CD4-positive, alpha-beta T cell treated with Interleukin-12 subunit alpha and Interleukin-12 subunit beta, for 1 hour (primary cell): Measurements from ENCODE around the gene PLXDC2.

ENCODE experiments used
- DNase-seq: peaks from one replicate; pipeline ENCODE4 v3.0.0-alpha.2; 2020

Gene PLXDC2

DNA sequence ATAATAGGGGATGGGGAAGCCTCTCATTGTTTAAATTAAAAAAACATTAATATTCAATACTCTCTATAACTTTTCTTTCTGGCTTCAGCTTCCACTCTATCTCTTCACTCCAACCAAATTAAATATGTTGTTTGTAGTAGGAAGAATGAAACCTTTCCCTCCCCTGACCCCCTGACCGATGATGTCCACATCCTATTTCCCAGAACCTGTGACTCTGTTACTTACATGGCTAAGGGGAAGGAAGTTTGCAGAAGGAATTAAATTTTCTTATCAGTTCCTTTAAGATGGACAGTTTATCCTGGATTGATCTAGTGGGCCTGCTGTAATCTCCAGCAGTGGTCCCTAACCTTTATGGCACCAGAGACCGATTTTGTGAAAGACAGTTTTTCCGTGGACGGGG, 130.0 kb downstream of the PLXDC2 start:
- DNase-seq, result no peak

DNA sequence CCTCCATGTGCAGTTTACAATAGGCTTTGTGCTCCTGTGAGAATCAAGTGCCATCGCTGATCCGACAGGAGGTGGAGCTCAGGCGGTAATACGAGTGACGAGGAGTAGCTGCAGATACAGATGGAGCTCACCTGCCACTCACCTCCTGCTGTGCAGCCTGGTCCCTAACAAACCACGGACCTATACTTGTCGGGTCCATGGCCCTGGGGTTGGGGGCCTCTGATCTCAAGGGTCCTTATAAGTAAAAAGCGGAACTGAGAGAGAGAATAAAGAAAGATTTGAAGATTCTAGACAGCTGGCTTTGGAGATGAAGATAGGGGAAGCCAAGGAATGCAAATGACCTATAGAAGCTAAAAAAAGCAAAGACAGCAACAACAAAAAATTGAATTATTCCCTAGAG, 130.6 kb downstream of the PLXDC2 start:
- DNase-seq, result no peak

DNA sequence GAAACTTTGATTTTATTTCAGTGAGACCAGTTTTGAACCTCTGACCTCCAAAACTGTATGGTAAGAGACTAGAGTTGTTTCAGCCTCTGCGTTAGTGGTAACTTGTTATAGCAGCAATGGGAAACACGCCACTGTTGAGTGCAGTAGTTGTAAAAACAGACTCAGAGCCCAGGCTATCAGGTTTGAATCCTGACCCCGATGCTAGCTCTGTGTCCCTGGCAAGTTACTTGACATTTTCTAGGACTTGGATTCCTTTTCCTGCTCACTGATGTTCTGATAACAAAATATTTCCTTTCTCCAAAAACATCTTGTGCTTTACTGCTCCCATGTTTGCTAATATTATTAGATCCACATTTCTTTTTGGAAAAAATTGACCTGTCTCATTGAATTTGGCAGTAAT, 131.0 kb downstream of the PLXDC2 start:
- no peak for DNase-seq

DNA sequence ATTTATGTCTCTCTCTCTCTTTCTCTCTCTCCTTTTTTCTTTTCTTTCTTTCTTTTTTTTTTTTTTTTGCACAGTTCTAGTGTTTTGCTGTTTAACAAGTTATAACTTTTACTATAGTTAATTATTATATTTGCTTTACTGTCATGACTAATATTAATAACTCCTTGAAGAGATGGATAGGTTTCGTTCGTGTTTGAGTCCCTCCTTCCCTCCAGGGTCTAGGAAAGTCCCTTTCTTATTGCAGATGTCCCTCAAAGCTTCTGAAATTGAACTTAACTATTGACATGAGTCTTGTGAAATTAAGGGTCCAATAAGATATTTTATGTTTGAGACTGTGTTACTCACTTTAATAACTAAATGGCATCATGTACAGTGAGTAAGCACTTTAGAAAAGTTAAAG, 131.4 kb downstream of the PLXDC2 start:
- DNase-seq, result no peak

DNA sequence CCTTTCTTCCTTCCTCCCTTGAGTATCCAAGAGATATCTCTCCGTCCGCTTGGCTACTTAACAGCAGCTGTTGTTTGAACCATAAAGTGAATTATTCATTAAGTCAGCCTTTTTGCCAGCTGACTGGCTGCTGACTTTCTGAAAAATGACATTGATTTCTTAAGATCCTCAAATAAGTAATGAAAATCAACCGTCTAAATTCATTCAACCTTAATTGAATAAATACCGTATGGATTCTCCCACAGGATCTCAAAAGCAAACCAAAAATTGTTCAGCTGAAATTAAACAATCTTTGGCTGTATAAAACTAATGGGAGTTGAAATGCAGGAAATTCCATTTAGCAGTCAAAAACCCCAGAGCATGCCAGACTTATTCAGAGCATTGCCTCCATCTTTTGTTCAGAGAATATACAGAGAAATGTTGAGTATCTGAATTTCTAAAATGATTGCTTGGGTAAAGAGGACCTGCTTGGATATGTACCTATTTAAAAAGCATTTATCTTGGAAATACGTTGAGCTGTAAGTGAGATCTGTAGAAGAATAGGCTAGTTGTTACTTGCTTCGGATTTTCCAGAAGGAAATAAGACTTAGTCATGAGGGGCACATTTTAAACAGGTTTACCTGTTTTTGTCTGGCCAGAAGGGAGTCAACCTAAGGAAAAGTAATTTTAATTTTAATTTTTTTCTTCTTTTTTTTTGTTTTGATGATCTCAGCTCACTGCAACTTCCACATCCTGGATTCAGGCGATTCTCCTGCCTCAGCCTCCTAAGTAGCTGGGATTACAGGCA, 136.2 kb downstream of the PLXDC2 start:
- no peak for DNase-seq

DNA sequence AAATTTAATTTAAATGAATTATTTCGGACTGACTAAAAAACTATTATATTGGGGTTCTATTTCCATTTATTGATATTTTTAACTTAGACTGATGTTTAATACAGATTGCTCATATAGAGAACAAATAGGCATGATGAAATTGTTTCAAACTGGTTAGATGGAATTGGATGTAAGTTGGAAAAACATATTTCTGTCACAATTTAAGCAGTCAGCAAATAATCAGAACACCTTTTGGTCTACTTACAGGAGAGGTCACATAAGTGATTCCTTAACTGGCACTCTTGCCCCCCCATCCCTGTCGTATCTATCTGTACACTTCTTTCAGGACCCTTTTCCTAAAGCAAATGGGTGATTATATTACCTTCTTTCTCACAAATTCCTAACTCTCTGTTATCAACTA, 138.4 kb downstream of the PLXDC2 start:
- no peak for DNase-seq

DNA sequence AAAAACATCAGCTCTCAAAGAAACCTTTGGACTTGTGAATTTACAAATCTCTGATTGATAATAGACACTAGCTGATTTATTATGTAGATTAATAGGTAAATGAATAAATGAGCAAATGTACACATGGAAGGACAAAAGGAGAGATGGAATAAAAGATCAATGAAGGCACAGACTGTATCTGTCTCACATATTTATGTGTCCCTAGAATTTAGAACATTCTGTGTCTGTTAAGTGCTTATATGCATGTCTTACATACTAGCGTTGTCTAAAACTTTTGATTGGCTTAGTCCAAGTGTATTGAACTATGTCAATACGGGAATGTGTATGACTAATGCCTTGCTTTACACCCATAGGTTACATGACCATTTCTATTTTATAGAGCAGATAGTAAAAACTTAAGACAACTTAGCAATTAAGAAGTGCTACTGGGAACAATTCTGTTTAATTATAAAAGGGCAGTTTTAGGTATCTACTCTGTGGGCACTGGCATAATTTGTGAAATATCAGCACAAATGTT, 140.3 kb downstream of the PLXDC2 start:
- no peak for DNase-seq

DNA sequence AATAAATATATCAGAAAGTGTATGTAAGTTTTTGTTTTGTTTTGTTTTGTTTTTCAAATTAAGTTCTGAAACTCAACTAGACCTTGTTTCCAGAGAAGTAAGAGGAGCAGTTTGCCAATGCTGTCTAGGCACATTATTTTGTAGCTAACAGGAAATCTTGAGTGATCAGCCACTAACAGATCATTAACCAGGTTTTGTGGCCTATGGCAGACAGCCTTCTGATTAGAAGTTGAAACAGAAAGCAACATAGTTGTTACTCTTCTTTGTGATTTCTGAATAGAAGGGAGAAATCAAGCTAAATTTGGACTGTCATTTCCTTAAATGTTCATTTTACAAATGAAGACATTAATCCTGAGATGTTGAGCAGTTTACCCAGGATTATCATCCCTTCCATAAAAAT, 142.6 kb downstream of the PLXDC2 start:
- no peak for DNase-seq

DNA sequence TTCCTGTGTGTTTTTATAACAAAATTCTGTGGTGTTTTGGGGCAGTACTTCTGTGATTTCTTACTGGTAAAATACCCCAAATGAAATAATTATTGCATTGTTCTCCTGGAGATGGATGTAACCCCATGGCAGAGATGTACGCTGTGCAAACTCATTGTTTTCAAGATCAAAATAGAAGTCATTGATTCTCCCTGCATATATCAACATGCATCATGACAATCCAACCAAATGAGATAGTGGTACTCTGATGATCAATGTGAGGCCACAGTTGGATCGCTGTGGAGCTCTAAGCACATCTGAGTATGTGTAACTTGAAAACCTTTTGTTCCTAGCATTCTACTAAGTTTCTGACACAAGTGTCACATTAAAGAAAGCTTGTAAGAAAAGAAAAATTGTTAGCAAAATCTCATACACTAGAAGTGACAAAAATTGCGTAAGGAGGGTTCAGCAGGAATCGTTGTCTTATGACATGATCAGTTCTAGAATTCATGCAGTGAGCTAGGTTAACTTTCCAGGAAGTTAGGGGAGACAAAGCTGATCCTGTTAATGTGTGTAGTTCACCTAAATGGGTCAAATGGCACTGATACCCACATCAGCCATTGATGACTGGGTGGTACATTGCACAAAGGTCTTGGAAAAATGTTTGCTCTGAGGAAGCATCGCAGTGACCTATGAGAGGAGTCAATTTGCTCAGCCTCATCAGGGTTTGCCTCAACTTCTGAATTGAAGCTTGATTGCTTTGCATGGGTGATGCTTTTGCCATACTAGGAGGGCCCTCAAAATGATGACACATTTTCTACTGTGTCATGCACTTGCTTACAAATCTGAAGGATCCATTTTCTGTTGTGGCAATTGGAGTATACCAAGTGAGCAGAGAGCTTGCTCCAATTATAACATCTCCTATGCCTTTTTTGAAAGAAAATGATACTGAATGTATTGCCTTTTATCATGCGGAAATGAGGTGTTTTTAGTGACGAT, 145.1 kb downstream of the PLXDC2 start:
- no peak for DNase-seq

DNA sequence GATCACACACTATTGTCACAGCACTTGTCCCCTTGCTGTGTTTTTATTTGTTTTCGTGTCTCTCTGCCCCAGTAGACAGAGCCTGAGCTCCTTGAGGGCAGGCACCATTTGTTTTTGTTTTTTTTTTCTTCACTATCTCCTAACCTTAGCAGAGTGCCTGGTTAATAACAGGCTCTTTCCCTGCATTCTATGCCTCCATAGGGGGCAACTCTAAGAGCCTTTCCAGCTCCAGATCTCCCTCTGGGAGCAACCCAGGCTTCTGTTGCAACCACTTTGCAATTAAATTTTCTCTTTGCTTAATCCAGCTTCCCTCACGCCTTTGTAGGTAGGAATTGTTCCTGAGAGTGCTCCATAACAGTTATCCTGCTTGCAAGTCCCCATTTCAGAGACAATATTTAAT, 148.4 kb downstream of the PLXDC2 start:
- no peak for DNase-seq

DNA sequence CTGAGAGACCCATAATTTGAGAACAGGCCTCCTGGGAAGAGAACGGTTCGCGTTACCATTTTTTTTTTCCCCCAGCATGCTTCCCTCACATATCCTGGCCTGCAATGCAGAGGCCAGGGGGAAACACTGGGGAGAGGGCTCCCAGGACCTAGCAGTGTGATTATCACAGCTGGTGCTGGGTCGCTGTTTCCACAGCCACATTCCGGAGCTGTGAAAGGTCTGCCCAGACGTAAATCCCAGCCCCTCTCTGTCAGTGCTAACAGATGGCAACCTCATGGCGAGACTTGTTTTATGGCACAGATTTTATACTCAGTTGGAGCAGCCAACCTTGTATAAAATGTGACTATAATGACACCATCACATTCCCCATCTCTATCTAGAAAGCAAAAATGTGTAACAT, 150.5 kb downstream of the PLXDC2 start:
- DNase-seq, result no peak

DNA sequence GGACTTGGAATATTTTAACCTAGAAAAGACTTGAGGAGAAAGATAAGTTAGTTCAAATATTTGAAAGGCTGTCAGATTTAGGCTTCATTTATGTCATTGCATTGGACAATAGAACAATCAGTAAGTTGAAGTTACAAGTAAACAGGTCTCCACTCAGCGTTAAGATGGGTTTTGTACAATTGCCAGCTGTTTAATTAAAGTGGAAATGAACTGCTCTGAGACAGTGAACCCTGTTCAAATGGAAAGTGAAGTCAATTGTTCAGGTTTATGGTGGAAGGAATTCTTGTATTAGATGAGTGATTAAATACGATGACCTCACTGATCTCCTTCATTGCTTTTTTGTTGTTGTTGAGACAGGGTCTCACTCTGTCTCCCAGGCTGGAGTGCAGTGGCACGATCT, 151.7 kb downstream of the PLXDC2 start:
- no peak for DNase-seq

DNA sequence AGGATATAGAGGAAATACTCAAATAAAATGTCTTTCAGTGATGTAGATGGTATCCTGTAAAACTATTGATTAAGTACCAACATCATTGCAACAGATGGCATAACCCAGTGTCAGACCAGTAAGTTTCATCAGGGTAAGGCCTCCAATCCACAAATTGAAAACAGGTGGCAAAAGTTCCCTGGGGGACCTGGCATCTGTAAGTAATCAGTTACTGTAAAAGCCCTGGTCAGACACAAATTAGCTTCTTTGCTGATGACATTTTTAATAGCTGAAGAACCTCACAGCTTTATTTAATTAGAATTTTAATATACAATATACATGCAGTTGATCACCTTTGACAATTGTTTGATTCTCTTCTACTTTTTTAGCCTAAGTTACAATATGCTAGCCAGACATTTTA, 152.5 kb downstream of the PLXDC2 start:
- no peak for DNase-seq

DNA sequence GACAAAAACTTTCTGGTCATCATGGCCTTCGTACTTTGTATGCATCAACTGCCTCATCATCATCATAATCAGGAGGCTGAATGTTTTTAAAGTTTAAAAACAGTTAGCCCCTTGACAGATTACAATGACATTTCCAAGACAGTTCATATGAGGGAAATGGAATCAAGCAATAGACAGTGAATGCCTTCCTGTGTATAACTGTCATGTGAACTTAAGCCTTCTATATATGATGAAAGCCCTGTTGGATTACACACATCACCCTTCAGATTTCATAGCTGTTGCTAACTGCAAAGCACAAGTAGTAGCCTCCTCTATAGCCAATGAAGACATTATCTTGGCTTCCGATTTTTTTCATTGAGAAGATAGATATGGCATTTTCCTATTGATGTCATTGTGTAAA, 154.0 kb downstream of the PLXDC2 start:
- no peak for DNase-seq

DNA sequence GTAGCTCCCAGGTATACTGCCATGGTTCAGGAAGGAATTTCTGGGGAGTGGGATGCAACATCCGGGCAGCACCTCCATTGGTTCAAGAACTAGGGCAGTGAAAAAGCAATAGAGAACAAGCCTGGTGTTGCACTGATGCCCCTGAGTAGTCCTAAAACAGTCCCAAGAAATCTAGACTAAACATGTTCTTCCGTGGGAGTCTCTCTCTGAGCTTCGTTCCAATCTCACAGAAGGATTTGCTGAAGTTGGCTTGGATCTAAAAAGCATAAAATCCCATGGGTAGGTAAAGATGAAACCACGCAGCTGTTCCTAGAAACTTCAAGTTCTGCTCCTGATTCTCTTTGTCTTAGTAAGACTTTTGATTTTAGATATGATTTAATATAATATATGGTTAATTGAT, 154.5 kb downstream of the PLXDC2 start:
- DNase-seq, result no peak

DNA sequence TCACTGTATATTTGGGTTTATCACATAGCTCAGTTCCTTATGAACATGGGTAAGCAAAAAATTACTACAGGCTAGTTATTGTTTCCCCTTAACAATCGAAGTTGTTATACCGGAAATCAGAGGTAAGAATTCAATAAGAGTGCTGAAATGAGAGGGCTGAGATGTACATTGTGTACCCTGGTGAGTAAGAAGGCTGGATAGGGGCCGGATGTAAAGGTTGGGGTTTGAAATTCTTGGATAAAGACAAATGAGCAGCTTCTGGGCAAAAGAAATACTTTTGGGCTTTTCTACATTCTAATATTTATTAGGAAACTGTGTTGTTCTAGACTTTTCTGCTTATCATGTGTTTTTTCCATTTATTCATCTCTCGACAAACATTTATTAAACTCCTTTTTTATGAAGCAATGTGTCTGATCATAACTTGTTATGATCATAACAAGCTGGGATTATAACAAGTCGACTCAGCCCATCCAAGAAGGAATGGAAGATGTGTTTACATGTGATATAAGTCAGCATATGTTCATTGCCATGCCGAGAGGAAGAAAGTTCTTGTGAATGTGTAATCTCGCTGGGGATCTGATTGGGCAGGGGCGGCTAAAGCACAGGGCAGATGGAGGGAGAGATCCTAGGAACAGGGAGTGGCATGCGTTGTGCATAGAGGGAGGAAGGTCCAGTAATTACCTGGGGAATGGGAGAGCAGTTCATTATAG, 155.3 kb downstream of the PLXDC2 start:
- no peak for DNase-seq

DNA sequence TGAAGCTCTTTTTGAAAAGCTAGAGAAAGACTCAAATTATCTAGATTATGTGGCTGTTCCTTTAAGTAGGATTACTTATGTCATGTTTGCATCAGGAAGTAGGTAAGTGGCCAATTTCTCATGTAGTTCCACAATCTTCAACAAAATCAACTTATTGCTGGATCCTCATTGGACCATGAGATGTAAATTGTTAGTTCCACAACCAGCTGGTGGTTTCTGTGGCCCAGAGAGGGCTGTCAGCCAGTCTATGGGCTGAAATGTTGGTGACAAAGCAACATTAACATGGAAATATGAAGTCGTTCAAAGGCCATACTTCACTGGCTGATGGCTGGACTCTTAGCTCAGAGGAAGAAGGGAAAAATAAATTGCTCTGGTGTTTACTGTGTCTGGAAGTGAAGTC, 157.9 kb downstream of the PLXDC2 start:
- no peak for DNase-seq

DNA sequence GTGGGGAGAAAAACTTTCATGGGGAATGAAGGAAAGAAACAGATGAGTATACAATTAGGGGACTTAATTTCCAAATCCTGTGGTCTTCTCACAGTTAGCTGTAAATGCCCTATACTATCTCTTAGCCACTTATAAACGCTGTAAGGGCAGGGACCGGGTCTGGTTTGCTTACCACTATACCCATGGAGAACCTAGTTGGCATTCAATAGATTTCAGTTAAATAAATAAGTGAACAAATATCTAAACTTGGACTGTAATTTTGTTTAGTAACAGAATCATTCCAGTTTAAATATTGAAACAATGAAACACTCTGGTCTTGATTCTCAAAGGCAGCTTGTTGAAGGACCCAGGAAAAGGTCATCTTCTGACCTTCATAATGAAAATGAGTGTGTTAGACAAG, 158.3 kb downstream of the PLXDC2 start:
- DNase-seq, result no peak

DNA sequence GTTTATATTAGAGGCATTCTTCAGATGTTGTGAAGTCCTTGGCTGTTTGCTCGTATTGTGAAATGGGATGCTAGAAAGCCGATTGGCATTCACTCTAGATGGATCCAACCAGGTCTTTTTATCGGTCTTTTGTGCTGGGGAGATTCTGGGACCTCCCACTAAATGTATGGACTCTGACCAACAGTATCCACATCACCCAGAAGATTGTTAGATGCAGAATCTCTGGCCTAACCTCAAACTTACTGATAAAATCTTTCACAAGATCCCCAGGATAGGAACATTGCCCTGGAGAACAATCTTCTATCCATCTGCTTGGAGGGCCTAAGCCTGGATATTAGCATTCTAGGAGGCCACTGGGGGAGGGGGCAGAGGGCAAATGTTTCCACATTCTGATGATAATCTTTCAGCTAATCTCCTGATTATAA, 160.9 kb downstream of the PLXDC2 start:
- DNase-seq, result no peak

DNA sequence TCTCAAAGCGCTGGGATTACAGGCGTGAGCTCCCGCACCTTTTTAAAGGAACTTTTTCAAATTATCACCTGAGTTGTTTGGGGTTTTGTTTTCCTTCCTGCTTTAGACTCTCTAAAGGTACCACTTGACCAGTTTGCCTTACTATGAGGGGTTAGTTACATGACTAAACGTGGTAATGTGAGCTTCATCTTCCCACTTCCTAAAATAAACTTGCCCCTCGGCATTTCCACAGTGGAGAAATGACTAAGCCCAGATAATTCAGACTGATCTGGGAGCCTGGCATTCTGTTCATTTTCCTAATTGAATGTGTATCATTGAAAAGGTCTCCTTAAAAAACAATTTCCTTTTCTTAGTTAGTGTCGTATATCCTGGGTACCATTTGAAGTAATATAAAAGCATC, 163.4 kb downstream of the PLXDC2 start:
- no peak for DNase-seq

DNA sequence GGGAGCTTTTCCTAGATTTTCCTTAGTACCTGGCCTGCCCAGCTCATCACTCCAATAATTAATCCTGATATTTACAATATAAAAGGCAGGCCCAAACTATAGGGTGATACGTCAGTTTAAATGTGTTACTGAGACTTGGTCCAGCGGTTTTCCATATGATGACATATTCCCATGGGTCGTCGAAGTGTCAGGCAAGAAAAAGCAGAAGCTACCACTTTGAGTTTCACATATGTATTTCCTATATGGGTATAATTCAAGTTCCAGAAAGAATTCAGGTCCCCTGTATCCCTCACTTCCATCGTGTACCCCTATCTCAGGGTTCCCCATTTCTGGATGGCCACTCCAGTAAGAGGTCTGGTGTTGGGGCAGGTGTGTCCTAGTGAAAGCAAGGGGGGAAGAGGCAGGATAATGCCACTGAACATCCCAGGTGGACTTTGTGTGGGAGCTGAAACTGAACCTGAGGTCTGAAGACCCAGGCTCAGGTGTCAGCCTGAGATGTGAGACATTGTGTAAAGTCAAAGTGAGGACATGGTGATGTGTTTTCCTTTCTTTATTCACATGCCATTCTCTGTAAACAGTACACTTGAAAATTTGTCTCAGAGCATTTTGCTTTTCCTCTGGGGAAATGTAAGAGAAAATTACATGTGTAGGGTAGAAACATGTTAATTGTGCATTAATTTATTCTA, 167.8 kb downstream of the PLXDC2 start:
- DNase-seq, result no peak

DNA sequence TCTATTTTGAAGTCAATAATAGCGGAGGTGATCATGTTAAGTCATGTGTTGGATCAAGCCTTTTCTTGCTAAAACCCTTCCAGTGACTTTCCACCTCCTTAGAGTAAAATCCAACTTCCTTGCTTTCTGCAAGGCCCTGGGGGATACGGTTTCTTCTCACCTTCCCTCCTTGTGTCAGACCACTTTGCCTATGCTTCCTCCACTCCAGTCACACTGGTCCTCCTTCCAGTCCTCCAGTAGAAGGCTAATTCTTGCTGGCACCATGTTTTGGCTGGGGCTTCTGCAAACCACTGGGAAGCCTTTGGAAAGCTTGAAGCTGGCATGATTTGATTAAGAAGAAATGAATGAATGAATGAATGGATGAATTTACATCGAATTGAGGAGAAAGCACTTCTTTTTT, 169.5 kb downstream of the PLXDC2 start:
- DNase-seq, result no peak

DNA sequence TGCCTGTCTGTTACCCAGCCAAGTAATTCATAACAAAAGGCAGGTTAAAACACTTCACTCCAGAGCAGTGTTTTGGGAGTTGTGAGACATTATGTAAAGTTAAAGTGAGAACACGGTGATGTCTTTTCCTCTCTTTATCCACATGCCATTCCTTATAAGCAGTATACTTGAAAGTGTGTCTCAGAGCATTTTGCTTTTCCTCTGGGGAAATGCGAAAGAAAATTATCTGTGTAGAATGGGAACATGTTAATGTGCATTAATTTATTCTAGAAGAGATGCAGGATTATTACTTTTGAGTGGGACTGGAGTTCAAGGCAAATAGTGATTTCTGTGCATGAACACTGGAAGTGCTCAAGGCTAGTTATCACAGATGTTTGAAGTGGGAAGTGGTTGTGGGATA, 170.4 kb downstream of the PLXDC2 start:
- no peak for DNase-seq
